Keratinocyte (primary cell): ENCODE measurements around the gene ASAP3. TPM values are rescaled to one million over a fixed set of nuclear protein-coding genes. Genes with fewer than 3 reads are reported as not detected.
"Not testable (repeated sequence)": the region's sequence is repeated elsewhere in the genome, so short reads cannot be mapped to it uniquely, and the experiment has no call there.

Experiments used
- DNase-seq: peaks from one replicate; pipeline ENCODE4 v3.0.0-alpha.2; 2011; ENCODE audit warnings: low read depth, missing footprints, low spot score
- FAIRE-seq: peaks from 2 replicates; lab custom pipeline; 2011; peaks lifted over from hg19 to GRCh38; lab: Jason Lieb, UNC
- H2AFZ ChIP-seq: 2 replicates; pipeline ENCODE4 v1.6.0; 2012; ENCODE audit warnings: low read length, control low read depth, inconsistent platforms; ENCODE audit not compliant: control insufficient read depth
- H3K27ac ChIP-seq: 2 replicates; pipeline ENCODE4 v1.5.1; 2011; ENCODE audit warnings: low read length; ENCODE audit not compliant: control insufficient read depth, insufficient read depth
- H3K27me3 ChIP-seq: 3 replicates; pipeline ENCODE4 v1.6.0; 2011; ENCODE audit warnings: low read length; ENCODE audit not compliant: control insufficient read depth, insufficient read depth; ENCODE audit errors: extremely low read depth
- H3K36me3 ChIP-seq, 2 experiments: 2 replicates in 1 of 2; 3 replicates in 1 of 2; pipeline ENCODE4 v1.5.1; 2011; ENCODE audit warnings: low read length in 2 of 2, mild to moderate bottlenecking in 1 of 2; ENCODE audit not compliant: control insufficient read depth in 2 of 2, insufficient read depth in 2 of 2; ENCODE audit errors: extremely low read depth in 1 of 2
- H3K4me1 ChIP-seq: 3 replicates; pipeline ENCODE4 v1.5.1; 2011; ENCODE audit warnings: low read length; ENCODE audit not compliant: control insufficient read depth, insufficient read depth; ENCODE audit errors: extremely low read depth
- H3K4me2 ChIP-seq: 3 replicates; pipeline ENCODE4 v1.6.0; 2011; ENCODE audit warnings: low read depth, low read length; ENCODE audit not compliant: control insufficient read depth, insufficient read depth; ENCODE audit errors: extremely low read depth
- H3K4me3 ChIP-seq, 3 experiments: fragments of 200-600 bp in 1 of 3; sonication (generic) in 1 of 3; 2 replicates in 2 of 3; 3 replicates in 1 of 3; pipeline ENCODE4 v1.5.1; 2011 to 2016; ENCODE audit warnings: low read length in 3 of 3, mild to moderate bottlenecking in 3 of 3, control low read depth in 2 of 3, inconsistent platforms in 1 of 3, low read depth in 1 of 3, mixed read lengths in 1 of 3, mixed run types in 1 of 3, moderate library complexity in 1 of 3; ENCODE audit not compliant: control insufficient read depth in 2 of 3, insufficient read depth in 2 of 3; ENCODE audit errors: extremely low read depth in 1 of 3
- H3K79me2 ChIP-seq: 2 replicates; pipeline ENCODE4 v1.6.0; 2012; ENCODE audit warnings: low read length; ENCODE audit not compliant: control insufficient read depth, insufficient read depth
- H3K9ac ChIP-seq: 3 replicates; pipeline ENCODE4 v1.6.0; 2011; ENCODE audit warnings: low read length; ENCODE audit not compliant: control insufficient read depth, insufficient read depth; ENCODE audit errors: extremely low read depth
- H3K9me1 ChIP-seq: 3 replicates; pipeline ENCODE4 v1.6.0; 2011; ENCODE audit warnings: low read length; ENCODE audit not compliant: control insufficient read depth, insufficient read depth; ENCODE audit errors: extremely low read depth
- H3K9me3 ChIP-seq: 2 replicates; pipeline ENCODE4 v1.5.1; 2012; ENCODE audit warnings: low read depth, low read length; ENCODE audit not compliant: control insufficient read depth
- H4K20me1 ChIP-seq: 3 replicates; pipeline ENCODE4 v1.6.0; 2011; ENCODE audit warnings: low read length; ENCODE audit not compliant: control insufficient read depth, insufficient read depth; ENCODE audit errors: extremely low read depth
- CTCF ChIP-seq, 3 experiments: IDR thresholded peaks in 1 of 3; conservative IDR thresholded peaks in 1 of 3; optimal IDR thresholded peaks in 1 of 3; 2 replicates in 2 of 3; 3 replicates in 1 of 3; pipeline versions ENCODE3 to v1.5.1; 2011; ENCODE audit warnings: low read length in 3 of 3, mild to moderate bottlenecking in 3 of 3, moderate library complexity in 2 of 3, control low read depth in 1 of 3, inconsistent platforms in 1 of 3; ENCODE audit not compliant: insufficient read depth in 2 of 3; ENCODE audit errors: extremely low read depth in 1 of 3
- EZH2 ChIP-seq: IDR thresholded peaks from one replicate; pipeline ENCODE4 v1.6.1; 2012; ENCODE audit warnings: inconsistent platforms, mild to moderate bottlenecking, low read length, moderate library complexity
- dilution Hi-C: fragments of 300-500 bp; cut with MboI; formaldehyde crosslinking; loops from one replicate; pipeline ENCODE4 v1.7.0; 2020; ENCODE audit warnings: low sequenced_read_pairs; ENCODE audit not compliant: extremely low pct_ligation_motif_present
- polyA plus RNA-seq, 5 experiments: library from polyadenylated mRNA; depleted of rRNA in 3 of 5; stranded (reverse) in 3 of 5; stranded (forward) in 1 of 5; unstranded in 1 of 5; fragments of >200 nt; gene quantifications; 1 replicate in 1 of 5; 2 replicates in 3 of 5; 3 replicates in 1 of 5; pipeline versions ENCODE4 v1.2.1 to v1.2.3, GENCODE V29; 2011 to 2012; ENCODE audit warnings: missing spikeins in 2 of 5, low read depth in 1 of 5, low replicate concordance in 1 of 5

The ASAP3 gene
- polyA plus RNA-seq, 1 donor (not counting 4 experiments of a cell fraction or from before 2014, with no cell fraction given): 11.4 TPM

GRCh38 chr1:23492776-23493175 lies 8.8 kb upstream of the ASAP3 start:
- H2AFZ ChIP-seq, H3K4me2 ChIP-seq, FAIRE-seq, H3K4me3 ChIP-seq, H3K27ac ChIP-seq, H3K9me1 ChIP-seq, H3K36me3 ChIP-seq, H3K9me3 ChIP-seq, H4K20me1 ChIP-seq, H3K27me3 ChIP-seq, H3K9ac ChIP-seq, H3K79me2 ChIP-seq, H3K4me1 ChIP-seq, dilution Hi-C loops, DNase-seq: not testable (repeated sequence)

- TF ChIP-seq CTCF (optimal IDR thresholded peaks at IDR 0.05 in 1 of 3, IDR thresholded peaks at IDR 0.05 in 1 of 3, conservative IDR thresholded peaks at IDR 0.05 in 1 of 3; ENCODE audit: extremely low read depth in 1 of 3, insufficient read depth in 2 of 3, low read length in 3 of 3) (no peak), EZH2 (no peak)
- H3K27me3 ChIP-seq: peaks cover 3% of the 10 kb centered on the region
- FAIRE-seq (no peak), DNase-seq (no peak)
- no peaks in the 10 kb centered on the region for H3K9me3 ChIP-seq
- no peak overlapping the region for H3K4me3 ChIP-seq
- no peaks in the 10 kb centered on the region for H4K20me1 ChIP-seq
- no peak overlapping the region for H3K9ac ChIP-seq
- no peak overlapping the region for H3K27ac ChIP-seq
- no peaks in the 10 kb centered on the region for H3K36me3 ChIP-seq
- no peak overlapping the region for H3K4me2 ChIP-seq
- H2AFZ ChIP-seq: no peak overlapping the region
- H3K4me1 ChIP-seq: no peaks in the 10 kb centered on the region
- no peaks in the 10 kb centered on the region for H3K79me2 ChIP-seq
- dilution Hi-C loops: no loop called here
- no peaks in the 10 kb centered on the region for H3K9me1 ChIP-seq
Measured at GRCh38 chr1:23492132-23492720, 8.2 kb upstream of the ASAP3 start.

GRCh38 chr1:23489842-23490241 lies 5.9 kb upstream of the ASAP3 start:
- H3K4me3 ChIP-seq: no peak overlapping the region
- H3K4me1 ChIP-seq: no peaks in the 10 kb centered on the region
- peaks cover 3% of the 10 kb centered on the region for H3K27me3 ChIP-seq
- H2AFZ ChIP-seq: no peak overlapping the region
- FAIRE-seq (no peak), DNase-seq (no peak)
- TF ChIP-seq EZH2: no peak
- TF ChIP-seq CTCF (optimal IDR thresholded peaks at IDR 0.05 in 1 of 3, IDR thresholded peaks at IDR 0.05 in 1 of 3, conservative IDR thresholded peaks at IDR 0.05 in 1 of 3; ENCODE audit: extremely low read depth in 1 of 3, insufficient read depth in 2 of 3, low read length in 3 of 3): no peak
- no peaks in the 10 kb centered on the region for H3K9me1 ChIP-seq
- dilution Hi-C loops: no loop called here
- H4K20me1 ChIP-seq: no peaks in the 10 kb centered on the region
- no peak overlapping the region for H3K9ac ChIP-seq
- H3K36me3 ChIP-seq: no peaks in the 10 kb centered on the region
- no peaks in the 10 kb centered on the region for H3K79me2 ChIP-seq
- no peak overlapping the region for H3K27ac ChIP-seq
- H3K4me2 ChIP-seq: no peak overlapping the region
- H3K9me3 ChIP-seq: no peaks in the 10 kb centered on the region
